Vagina (tissue), 2 donors: ENCODE measurements around the gene UTS2.

Source experiments
- CTCF ChIP-seq, 3 experiments: fragments of 450-650 bp in 2 of 3; fragments of 200-600 bp in 1 of 3; sonication (generic) in 1 of 3; IDR thresholded peaks; one replicate each; pipeline ENCODE4 v1.5.1; 2017 to 2019; ENCODE audit warnings: antibody characterized with exemption in 3 of 3, mild to moderate bottlenecking in 2 of 3, moderate library complexity in 2 of 3
- POLR2A ChIP-seq, 2 donors: fragments of 450-650 bp; IDR thresholded peaks; one replicate each; pipeline ENCODE4 v1.6.1; 2017; ENCODE audit warnings: antibody characterized with exemption in 2 of 2, mild to moderate bottlenecking in 2 of 2, moderate library complexity in 2 of 2

GRCh38 chr1:7865978-7866377 lies 13.1 kb upstream of the UTS2 start:
- TF ChIP-seq POLR2A (IDR thresholded peaks at IDR 0.05) (no peak), CTCF (IDR thresholded peaks at IDR 0.05) (no peak)
